NCI-H1694 (cell line): ENCODE data around the gene UACA.
"Not testable (repeated sequence)": the region's sequence is repeated elsewhere in the genome, so short reads cannot be mapped to it uniquely, and the experiment has no call there.

Experiments used
- DNase-seq: peaks from one replicate; lab custom pipeline; 2025; lab: John Stamatoyannopoulos, UW

The UACA gene

GRCh38 chr15:70753101-70753829 is 10.1 kb downstream of the UACA start:
- DNase-seq, result no peak

GRCh38 chr15:70752193-70752635 is 11.1 kb downstream of the UACA start:
- DNase-seq, result no peak

GRCh38 chr15:70750203-70750869 is 13.0 kb downstream of the UACA start:
- no peak for DNase-seq

- no peak for DNase-seq
These were observed 15.0 kb downstream of the UACA start for GRCh38 chr15:70748281-70748747.

- not testable (repeated sequence) for DNase-seq
These were observed 16.8 kb downstream of the UACA start for GRCh38 chr15:70746598-70746997.

- no peak for DNase-seq
These were observed 20.4 kb downstream of the UACA start for GRCh38 chr15:70742928-70743327.

GRCh38 chr15:70741677-70742293 is 21.6 kb downstream of the UACA start:
- no peak for DNase-seq

GRCh38 chr15:70741107-70741531 is 22.2 kb downstream of the UACA start:
- DNase-seq, result peak; percentile 35

- not testable (repeated sequence) for DNase-seq
These were observed 28.3 kb downstream of the UACA start for GRCh38 chr15:70735040-70735439.

- DNase-seq, result no peak
These were observed 34.2 kb downstream of the UACA start for GRCh38 chr15:70729164-70729563.

- no peak for DNase-seq
These were observed 36.6 kb downstream of the UACA start for GRCh38 chr15:70726753-70727152.

- no peak for DNase-seq
These were observed 39.4 kb downstream of the UACA start for GRCh38 chr15:70723927-70724326.

- no peak for DNase-seq
These were observed 40.3 kb downstream of the UACA start for GRCh38 chr15:70723122-70723422.

GRCh38 chr15:70722266-70723121 is 40.9 kb downstream of the UACA start:
- no peak for DNase-seq

GRCh38 chr15:70720228-70721016 is 42.9 kb downstream of the UACA start:
- no peak for DNase-seq

GRCh38 chr15:70717237-70717793 is 46.0 kb downstream of the UACA start:
- DNase-seq, result no peak

- no peak for DNase-seq
These were observed 47.4 kb downstream of the UACA start for GRCh38 chr15:70715840-70716485.

- no peak for DNase-seq
These were observed 48.8 kb downstream of the UACA start for GRCh38 chr15:70714565-70714964.

GRCh38 chr15:70714015-70714414 is 49.3 kb downstream of the UACA start:
- DNase-seq, result no peak

- no peak for DNase-seq
These were observed 51.1 kb downstream of the UACA start for GRCh38 chr15:70712271-70712670.

GRCh38 chr15:70710714-70711113 is 52.6 kb downstream of the UACA start:
- DNase-seq, result no peak
